OCI-LY1 (cell line): Measurements from ENCODE around the gene SLCO3A1.

Source experiments
- EZH2 ChIP-seq: fragments of 200-600 bp; sonication (generic), shearing (Covaris generic); IDR thresholded peaks from 2 replicates; pipeline ENCODE4 v1.8.0; 2017; ENCODE audit warnings: borderline replicate concordance, mixed run types, mild to moderate bottlenecking, antibody characterized with exemption, low read length, moderate library complexity, mixed read lengths
- TF ChIP-seq, protein P1 (sequence below): fragments of 200-600 bp; sonication (generic), shearing (Covaris generic); IDR thresholded peaks from 2 replicates; pipeline ENCODE4 v1.5.1; 2017; ENCODE audit warnings: mild to moderate bottlenecking, antibody characterized with exemption, low read length, moderate library complexity, mixed read lengths

DNA sequence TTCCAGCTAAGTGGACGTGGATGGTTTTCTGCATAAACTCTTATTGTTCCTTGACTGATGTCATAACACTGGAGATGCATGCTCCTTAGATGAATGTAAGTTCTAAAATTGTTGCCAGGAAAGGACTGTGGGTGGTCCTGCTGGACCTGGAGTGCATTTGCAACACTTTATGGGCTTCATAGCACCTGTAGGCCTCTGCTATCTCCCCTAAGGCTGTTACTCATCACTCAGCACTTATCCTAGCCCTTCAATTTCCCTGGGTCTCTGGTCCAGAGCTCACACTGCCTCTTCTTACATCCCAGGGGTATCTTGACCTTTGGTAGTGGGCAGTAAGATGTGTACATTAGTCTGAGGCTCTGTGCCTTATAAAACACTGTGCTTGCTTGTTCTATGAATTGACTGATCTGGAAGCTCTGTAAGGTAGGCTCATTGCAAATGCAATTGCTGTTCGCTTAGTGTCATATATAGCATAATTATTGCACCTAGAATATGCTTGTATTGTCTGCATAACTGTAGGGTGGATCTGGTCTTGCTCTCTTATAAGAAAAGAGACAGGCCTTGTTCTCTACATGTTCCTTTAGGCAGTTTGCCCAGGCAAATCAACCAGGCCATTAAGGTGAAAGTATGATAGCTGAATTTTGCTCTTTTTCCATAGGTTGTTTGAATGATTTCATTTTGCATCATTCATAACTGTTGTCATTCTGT is 35.8 kb downstream of the SLCO3A1 start:
- TF ChIP-seq, protein P1, sequence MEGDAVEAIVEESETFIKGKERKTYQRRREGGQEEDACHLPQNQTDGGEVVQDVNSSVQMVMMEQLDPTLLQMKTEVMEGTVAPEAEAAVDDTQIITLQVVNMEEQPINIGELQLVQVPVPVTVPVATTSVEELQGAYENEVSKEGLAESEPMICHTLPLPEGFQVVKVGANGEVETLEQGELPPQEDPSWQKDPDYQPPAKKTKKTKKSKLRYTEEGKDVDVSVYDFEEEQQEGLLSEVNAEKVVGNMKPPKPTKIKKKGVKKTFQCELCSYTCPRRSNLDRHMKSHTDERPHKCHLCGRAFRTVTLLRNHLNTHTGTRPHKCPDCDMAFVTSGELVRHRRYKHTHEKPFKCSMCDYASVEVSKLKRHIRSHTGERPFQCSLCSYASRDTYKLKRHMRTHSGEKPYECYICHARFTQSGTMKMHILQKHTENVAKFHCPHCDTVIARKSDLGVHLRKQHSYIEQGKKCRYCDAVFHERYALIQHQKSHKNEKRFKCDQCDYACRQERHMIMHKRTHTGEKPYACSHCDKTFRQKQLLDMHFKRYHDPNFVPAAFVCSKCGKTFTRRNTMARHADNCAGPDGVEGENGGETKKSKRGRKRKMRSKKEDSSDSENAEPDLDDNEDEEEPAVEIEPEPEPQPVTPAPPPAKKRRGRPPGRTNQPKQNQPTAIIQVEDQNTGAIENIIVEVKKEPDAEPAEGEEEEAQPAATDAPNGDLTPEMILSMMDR: no peak
- no peak for TF ChIP-seq EZH2
